Upper lobe of left lung (tissue), 4 donors: ENCODE measurements around the gene EVC2.

Experiments used
- EP300 ChIP-seq, 4 donors: sonication (generic); formaldehyde crosslinking; IDR thresholded peaks; one replicate each; pipeline ENCODE4 v1.5.1; 2017; ENCODE audit warnings: antibody characterized with exemption in 4 of 4, control low read depth in 2 of 4
- POLR2A ChIP-seq, 4 donors: fragments of 450-650 bp; IDR thresholded peaks; one replicate each; pipeline ENCODE4 v1.5.1; 2016 to 2017; ENCODE audit warnings: antibody characterized with exemption in 4 of 4, mild to moderate bottlenecking in 2 of 4
- POLR2AphosphoS5 ChIP-seq, 2 donors: sonication (generic); formaldehyde crosslinking; IDR thresholded peaks; one replicate each; pipeline ENCODE4 v1.5.1; 2017; ENCODE audit warnings: antibody characterized with exemption in 2 of 2
- TF ChIP-seq, protein P1 (sequence below), 6 experiments: fragments of 450-650 bp in 4 of 6; fragments of 200-600 bp in 2 of 6; sonication (generic) in 2 of 6; IDR thresholded peaks; one replicate each; pipeline ENCODE4 v1.5.1; 2016 to 2019; ENCODE audit warnings: antibody characterized with exemption in 6 of 6

DNA sequence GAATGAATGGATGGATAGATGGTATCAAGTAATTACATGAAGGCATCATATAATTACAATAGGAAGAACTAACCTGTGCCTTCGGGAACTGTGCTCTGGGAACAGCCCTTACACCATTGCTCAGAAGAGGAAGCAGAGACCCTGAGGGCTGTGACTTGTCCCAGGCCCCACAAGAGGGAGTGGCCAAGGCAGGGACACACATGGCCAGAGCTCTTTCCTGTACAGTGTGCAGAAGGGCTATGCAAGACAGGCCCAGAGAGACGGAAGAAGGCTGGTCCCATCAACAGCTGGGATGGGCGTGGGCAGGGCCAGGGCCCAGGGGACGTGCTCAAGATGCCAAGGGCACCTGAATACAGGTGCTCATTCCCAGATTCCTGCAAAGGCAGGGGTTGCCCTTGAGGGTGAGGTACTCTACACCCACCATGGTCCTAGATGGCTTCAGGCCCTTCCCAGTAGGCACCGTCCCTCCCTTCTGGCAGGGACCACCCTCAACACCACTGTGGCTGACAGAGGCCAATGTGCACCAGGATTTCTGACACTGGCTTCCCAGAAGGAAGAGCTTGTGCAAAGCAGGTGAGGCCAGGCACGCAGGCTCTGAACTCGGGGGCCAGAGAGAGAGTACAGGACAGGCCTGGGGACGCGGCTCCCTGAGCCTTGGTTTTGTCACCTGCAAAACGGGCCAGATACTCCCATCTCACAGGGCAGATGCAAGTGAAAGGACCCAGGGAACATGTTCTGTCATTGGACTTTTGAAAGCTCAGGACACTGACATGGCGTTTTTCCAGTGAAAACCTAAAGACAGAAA is 1.7 kb downstream of the EVC2 start:
- TF ChIP-seq, protein P1, sequence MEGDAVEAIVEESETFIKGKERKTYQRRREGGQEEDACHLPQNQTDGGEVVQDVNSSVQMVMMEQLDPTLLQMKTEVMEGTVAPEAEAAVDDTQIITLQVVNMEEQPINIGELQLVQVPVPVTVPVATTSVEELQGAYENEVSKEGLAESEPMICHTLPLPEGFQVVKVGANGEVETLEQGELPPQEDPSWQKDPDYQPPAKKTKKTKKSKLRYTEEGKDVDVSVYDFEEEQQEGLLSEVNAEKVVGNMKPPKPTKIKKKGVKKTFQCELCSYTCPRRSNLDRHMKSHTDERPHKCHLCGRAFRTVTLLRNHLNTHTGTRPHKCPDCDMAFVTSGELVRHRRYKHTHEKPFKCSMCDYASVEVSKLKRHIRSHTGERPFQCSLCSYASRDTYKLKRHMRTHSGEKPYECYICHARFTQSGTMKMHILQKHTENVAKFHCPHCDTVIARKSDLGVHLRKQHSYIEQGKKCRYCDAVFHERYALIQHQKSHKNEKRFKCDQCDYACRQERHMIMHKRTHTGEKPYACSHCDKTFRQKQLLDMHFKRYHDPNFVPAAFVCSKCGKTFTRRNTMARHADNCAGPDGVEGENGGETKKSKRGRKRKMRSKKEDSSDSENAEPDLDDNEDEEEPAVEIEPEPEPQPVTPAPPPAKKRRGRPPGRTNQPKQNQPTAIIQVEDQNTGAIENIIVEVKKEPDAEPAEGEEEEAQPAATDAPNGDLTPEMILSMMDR (IDR thresholded peaks at IDR 0.05) = no peak
- no peak for TF ChIP-seq POLR2AphosphoS5 (IDR thresholded peaks at IDR 0.05)
- TF ChIP-seq POLR2A (IDR thresholded peaks at IDR 0.05) = no peak
- TF ChIP-seq EP300 (IDR thresholded peaks at IDR 0.05) = no peak
